Muscle of leg (tissue), 11 donors: ENCODE results near the gene ELMO1. TPM values are rescaled to one million over a fixed set of nuclear protein-coding genes. Genes with fewer than 3 reads are reported as not detected.

Experiments used
- DNase-seq: peaks from one replicate; pipeline ENCODE4 v3.0.0; 2013
- H3K27ac ChIP-seq: one replicate; pipeline ENCODE4 v1.5.1; 2013; ENCODE audit warnings: mild to moderate bottlenecking, low read length, control low read depth
- H3K27me3 ChIP-seq: one replicate; pipeline ENCODE4 v1.6.1; 2013; ENCODE audit warnings: low read length; ENCODE audit not compliant: control insufficient read depth, insufficient read depth
- H3K36me3 ChIP-seq: one replicate; pipeline ENCODE4 v1.6.1; 2013; ENCODE audit warnings: low read length; ENCODE audit not compliant: control insufficient read depth, insufficient read depth
- H3K4me1 ChIP-seq: one replicate; pipeline ENCODE4 v1.6.1; 2013; ENCODE audit warnings: low read length; ENCODE audit not compliant: control insufficient read depth, insufficient read depth
- H3K4me3 ChIP-seq: one replicate; pipeline ENCODE4 v1.5.1; 2013; ENCODE audit warnings: low read length, control low read depth
- H3K9me3 ChIP-seq: replicated peaks from 2 replicates; pipeline ENCODE4 v1.6.1; 2013; ENCODE audit warnings: low read depth, low read length; ENCODE audit not compliant: control insufficient read depth
- WGBS: methylation state at CpG from one replicate; pipeline ENCODE4 v1.1.5; 2013; ENCODE audit warnings: missing lambda C conversion rate; ENCODE audit not compliant: insufficient coverage; 5-methylcytosine and 5-hydroxymethylcytosine counted together
- polyA plus RNA-seq, 8 donors: library from polyadenylated mRNA; unstranded; fragments of 120-200 nt; gene quantifications; one replicate each; pipeline versions ENCODE4 v1.2.1 to v1.2.3, GENCODE V29; 2013; ENCODE audit warnings: inconsistent platforms in 1 of 8, low replicate concordance in 1 of 8; ENCODE audit not compliant: insufficient read length in 8 of 8, insufficient read depth in 1 of 8
- total RNA-seq: library from RNA; stranded (reverse); fragments of 120-200 nt; gene quantifications from one replicate; pipeline ENCODE4 v1.2.4, GENCODE V29; 2013

The ELMO1 gene
- total and polyA plus RNA-seq, 9 donors = 20.3 to 40.7 (median 25.0) TPM

DNA sequence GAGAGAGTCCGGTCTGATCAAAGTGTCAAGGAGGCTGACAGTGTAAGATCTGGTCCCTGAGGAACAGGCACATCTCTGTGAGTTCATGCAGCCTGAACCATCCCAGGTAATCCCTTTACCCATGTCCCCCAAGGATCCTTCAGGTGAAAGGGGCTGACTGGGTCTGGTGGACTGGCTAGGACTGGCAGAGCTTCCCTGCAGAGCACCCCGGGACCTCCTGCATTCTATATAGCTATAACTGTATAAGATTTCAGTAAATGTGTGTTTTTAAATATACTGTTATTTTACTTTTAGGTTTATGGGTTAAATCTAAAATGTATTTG, 246.8 kb downstream of the ELMO1 start:
- Histone ChIP-seq H3K27me3 (no peaks in the 10 kb centered on the region), H3K4me3 (no peak overlapping the region), H3K4me1 (peaks cover 33% of the 10 kb centered on the region), H3K36me3 (peaks cover 8% of the 10 kb centered on the region), H3K9me3 (no peaks in the 10 kb centered on the region), H3K27ac (peak overlapping the region; percentile 67)
- no CpG with 5 or more reads among the region's 2 CpGs for WGBS
- DNase-seq = no peak

DNA sequence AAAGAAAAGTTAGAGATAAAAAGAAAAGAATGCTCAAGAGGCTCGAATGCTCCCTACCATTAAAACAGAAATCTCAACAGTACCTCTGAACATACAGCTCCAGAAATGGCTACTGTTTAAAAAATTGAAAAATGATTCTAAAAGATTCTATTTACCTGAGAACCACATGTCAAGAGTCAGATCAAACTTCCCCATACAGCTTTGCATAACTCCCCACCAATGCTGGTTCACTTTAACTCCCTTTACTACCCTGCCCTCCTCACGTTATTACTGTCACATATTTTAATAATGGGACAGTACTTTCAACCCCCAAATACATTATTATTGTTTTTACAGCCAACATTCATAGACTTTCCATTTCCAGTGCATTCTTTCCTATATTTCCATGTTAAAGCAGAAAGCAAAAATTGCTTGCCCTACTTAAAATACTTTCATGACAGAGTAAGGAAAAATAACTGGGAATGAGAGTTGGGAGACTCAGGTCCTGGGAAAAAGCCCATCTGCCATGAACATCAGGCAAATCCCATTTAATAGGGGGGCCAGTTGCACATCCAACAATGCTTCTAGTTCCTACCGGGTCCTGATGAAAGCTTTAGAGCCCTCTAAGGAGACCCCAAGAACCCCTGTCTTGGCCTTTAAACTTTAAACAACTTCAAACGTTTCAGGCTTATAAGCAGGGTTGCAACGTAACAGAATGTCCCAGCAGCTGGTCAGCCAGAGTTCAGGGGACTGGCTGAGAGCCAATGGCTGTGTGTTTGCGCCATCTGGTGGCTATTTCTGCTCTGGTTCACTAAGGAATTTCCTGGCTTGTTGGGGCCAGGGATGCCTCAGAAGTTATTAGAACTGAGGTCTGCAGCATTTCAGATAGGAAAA, 247.4 kb downstream of the ELMO1 start:
- Histone ChIP-seq H3K27ac (peak overlapping the region; percentile 93), H3K27me3 (no peaks in the 10 kb centered on the region), H3K9me3 (no peaks in the 10 kb centered on the region), H3K36me3 (peaks cover 8% of the 10 kb centered on the region), H3K4me1 (peaks cover 38% of the 10 kb centered on the region), H3K4me3 (no peak overlapping the region)
- peak; percentile 95 for DNase-seq
- WGBS = 13% methylated on average over 5 of the region's 6 CpGs

DNA sequence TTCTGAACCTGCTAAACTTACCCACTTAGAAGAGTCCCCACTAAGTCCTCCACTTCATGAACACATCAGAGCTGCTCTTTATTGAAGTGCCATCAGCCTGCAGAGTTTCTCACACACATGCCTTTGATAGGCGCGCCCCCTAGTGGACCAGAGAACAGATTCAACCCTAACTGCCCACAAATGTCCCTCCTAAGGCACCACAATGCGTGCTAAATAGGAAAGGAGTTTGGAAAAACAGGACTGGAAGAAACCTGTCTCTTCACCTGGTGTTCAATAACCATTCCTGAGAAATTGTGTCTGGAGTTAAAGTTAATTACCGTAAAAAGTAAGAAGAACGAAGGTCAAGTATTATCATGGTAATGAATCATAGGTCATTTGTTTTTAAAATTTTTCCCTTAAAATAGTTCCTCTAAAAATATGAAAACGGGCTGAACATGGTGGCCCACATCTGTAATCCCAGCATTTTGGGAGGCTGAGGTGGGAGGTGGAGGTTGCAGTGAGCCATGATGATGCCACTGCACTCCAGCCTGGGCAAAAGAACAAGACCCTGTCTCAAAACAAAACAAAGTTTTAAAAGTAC, 249.7 kb downstream of the ELMO1 start:
- WGBS = no CpG with 5 or more reads among the region's 6 CpGs
- Histone ChIP-seq H3K27me3 (no peaks in the 10 kb centered on the region), H3K9me3 (no peaks in the 10 kb centered on the region), H3K4me3 (no peak overlapping the region), H3K4me1 (peaks cover 40% of the 10 kb centered on the region), H3K27ac (no peak overlapping the region), H3K36me3 (no peaks in the 10 kb centered on the region)
- DNase-seq = peak; percentile 88

DNA sequence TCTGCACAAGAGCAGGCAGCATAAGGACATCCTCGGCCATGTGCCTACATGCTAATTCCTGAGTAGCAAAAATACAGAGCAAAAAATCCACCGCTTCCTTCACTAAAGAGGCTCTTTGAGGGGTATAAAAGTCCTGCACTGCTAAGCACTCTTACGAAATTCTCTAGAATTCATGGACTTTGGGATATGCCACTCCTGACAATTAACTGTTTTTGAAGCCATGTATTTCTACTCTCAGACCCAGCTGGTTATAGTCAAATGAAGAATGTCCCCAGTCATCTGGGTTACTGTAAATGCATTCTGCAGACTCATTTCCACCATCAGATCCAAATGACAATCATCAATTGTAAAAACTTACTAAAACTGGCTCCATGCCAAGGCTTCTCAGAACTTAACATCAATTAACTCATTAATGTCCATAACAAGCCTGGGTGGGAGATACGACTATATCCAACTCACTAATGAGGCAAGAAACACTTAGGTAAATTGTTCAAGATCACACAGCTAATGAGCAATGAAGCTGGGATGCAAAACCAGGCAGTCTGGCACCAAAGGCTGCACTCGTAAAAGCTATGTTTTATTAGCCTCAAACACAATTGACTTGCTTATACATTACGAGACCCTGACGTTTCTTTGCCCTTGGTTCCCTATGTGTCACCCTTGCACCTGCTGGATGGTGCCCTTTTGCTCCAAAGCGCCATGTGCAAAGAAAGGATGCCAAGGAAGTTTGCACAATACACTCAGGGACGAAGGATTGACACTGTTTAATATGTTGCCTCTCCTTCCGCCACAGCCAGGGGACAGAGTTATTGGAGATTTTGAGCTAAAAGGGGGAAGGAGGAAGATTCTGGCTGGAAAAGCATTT, 250.4 kb downstream of the ELMO1 start:
- WGBS = 69% methylated on average over 3 of the region's 10 CpGs
- Histone ChIP-seq H3K9me3 (no peaks in the 10 kb centered on the region), H3K4me1 (peaks cover 41% of the 10 kb centered on the region), H3K27me3 (no peaks in the 10 kb centered on the region), H3K36me3 (no peaks in the 10 kb centered on the region), H3K27ac (no peak overlapping the region), H3K4me3 (no peak overlapping the region)
- DNase-seq = no peak

DNA sequence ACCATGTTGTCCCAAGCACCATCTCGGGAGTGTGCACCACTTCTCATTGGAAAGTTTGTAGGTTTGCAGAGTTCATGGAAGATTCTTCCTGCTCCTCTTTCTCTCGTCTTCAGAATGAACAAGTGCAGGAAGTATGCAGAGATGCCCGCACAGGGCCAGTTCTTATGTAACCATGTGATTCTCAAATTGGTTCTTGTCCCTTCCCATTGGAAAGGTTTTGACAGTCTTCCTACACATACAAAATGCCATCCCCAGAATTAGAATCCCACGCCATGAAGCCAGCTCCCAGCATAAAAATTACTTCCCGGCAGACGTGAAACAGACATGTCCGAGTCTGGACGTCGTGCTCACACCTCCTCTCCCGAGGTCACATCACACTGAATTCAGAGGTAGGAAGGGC, 251.6 kb downstream of the ELMO1 start:
- Histone ChIP-seq H3K36me3 (no peaks in the 10 kb centered on the region), H3K27ac (no peak overlapping the region), H3K27me3 (no peaks in the 10 kb centered on the region), H3K4me3 (no peak overlapping the region), H3K9me3 (no peaks in the 10 kb centered on the region), H3K4me1 (peaks cover 45% of the 10 kb centered on the region)
- no CpG with 5 or more reads among the region's 10 CpGs for WGBS
- no peak for DNase-seq

DNA sequence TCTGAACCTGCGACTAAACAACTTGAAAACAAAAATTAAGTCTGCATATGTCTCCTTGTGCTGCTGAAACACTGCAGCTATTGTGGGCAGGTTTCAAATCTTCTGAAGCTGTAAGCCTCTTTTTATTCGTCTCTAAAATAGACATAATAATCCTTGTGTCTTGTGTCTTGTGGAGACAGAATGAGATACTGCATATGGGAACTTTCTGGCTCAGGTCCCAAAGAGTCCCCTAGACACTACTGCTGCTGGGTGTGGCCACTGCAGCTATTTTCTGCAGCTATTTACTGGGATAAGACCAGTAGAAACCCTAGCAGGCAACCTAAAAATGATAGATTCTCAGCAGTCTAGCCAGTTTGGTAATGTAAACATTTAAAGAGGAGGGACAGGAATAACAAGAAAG, 252.0 kb downstream of the ELMO1 start:
- Histone ChIP-seq H3K27me3 (no peaks in the 10 kb centered on the region), H3K36me3 (no peaks in the 10 kb centered on the region), H3K4me1 (peaks cover 42% of the 10 kb centered on the region), H3K9me3 (no peaks in the 10 kb centered on the region), H3K27ac (no peak overlapping the region), H3K4me3 (no peak overlapping the region)
- WGBS = no CpG with 5 or more reads among the region's 2 CpGs
- DNase-seq = peak; percentile 72

DNA sequence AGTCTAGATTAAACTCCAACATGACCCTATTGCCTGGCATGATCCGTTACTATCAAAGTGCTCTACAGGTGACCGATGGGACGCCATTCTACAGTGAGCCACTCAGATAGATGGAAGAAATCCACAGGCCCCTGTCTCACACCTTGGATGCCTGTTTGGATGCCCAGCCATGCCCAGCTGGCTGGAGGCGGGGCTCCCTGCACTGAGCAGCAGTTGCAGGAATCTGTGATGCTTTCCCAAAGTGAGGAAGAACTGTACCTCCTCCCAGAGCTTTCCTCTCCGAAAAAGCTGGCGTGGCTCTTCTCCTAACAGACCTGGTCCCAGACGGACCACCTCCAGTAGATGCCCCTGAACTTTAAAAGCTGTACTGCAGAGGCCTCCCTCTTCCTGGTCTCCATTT, 253.3 kb downstream of the ELMO1 start:
- WGBS = 82% methylated on average over 4 of the region's 7 CpGs
- no peaks in the 10 kb centered on the region for H3K9me3 ChIP-seq
- H3K4me3 ChIP-seq = no peak overlapping the region
- H3K27ac ChIP-seq = no peak overlapping the region
- H3K4me1 ChIP-seq = peaks cover 35% of the 10 kb centered on the region
- H3K27me3 ChIP-seq = no peaks in the 10 kb centered on the region
- DNase-seq = no peak
- H3K36me3 ChIP-seq = no peaks in the 10 kb centered on the region

DNA sequence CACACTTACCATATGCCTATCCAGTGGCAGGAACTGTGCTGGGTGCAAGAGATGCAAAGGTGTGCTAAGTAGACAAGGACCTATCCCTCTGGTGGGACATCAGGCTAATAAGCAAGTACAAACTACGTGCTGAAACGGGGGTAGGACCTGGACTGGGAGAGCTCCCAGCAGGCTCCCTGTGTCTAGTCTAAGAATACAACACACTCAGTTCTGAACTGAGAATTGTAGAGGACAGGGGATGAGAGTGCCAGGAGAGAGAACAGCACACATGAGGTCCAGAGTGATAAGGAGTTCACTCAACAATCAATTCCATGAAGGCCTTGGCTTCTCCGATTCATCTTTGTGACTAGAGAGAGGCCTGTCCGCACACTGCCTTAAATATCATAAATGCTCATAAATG, 253.7 kb downstream of the ELMO1 start:
- Histone ChIP-seq H3K9me3 (no peaks in the 10 kb centered on the region), H3K4me3 (no peak overlapping the region), H3K27ac (no peak overlapping the region), H3K27me3 (no peaks in the 10 kb centered on the region), H3K36me3 (no peaks in the 10 kb centered on the region), H3K4me1 (peaks cover 34% of the 10 kb centered on the region)
- DNase-seq = no peak
- 100% methylated on average over 1 of the region's 4 CpGs for WGBS

DNA sequence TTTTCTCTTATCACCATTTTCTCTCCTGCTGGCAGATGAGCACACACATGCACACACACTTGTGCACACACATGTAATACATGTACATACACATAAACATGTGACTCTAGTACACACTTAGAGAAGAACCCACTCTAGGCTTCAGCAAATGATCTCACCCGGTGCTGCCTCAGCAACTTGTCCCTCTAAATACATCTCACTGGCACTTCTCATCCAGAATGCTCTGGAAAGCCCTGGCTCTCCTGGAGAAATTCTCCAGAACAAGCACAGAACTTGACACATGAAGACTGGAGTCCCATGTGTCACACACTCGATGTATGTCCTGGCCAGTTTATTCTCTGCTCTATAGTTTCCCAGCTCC, 254.9 kb downstream of the ELMO1 start:
- Histone ChIP-seq H3K9me3 (no peaks in the 10 kb centered on the region), H3K36me3 (no peaks in the 10 kb centered on the region), H3K27ac (peak overlapping the region; percentile 53), H3K27me3 (no peaks in the 10 kb centered on the region), H3K4me3 (no peak overlapping the region), H3K4me1 (peaks cover 27% of the 10 kb centered on the region)
- 100% methylated on average over 1 of the region's 2 CpGs for WGBS
- no peak for DNase-seq

DNA sequence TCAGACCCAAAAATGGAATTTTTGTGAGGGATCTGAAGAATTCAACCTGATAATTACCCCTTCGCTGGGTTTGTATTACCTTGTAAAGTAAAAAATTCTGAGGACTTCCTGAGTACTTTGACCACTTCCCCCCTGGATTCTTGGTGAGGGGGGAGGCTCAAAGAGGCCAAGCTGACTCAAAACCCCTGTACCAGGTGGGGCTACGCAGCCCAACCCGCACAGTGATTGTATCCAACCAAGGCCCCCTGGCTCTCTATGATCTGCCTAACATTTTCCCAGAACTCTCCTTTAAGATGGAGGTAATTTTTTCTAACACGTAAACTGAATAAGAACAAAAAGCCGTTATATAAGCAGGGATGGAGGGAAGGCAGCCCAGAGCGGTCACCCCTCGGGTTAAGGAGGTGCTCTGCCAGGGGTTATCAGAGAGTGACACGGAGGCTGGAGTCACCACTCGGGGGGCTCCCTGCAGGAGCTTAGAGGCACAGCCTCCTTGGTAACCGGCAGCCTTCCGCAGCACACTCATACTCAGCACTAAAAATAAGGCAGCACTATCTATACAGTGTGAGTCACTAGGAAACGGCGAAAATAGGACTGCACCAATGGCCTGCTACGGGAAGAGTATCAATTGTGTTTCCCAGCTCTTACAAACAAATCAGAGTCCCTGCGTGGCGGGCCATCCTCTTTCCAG, 255.4 kb downstream of the ELMO1 start:
- H3K36me3 ChIP-seq = no peaks in the 10 kb centered on the region
- H3K4me1 ChIP-seq = peaks cover 23% of the 10 kb centered on the region
- H3K4me3 ChIP-seq = no peak overlapping the region
- no peaks in the 10 kb centered on the region for H3K27me3 ChIP-seq
- DNase-seq = no peak
- no peaks in the 10 kb centered on the region for H3K9me3 ChIP-seq
- H3K27ac ChIP-seq = peak overlapping the region; percentile 74
- 92% methylated on average over 14 of the region's 16 CpGs for WGBS
